Activated gamma-delta T cell treated with anti-CD3 and anti-CD28 coated beads, Interleukin-2, amount 50 U/mL, for 16 hours (primary cell): ENCODE data around the gene PLEKHG4B.
"Not testable (repeated sequence)": the region's sequence is repeated elsewhere in the genome, so short reads cannot be mapped to it uniquely, and the experiment has no call there.

Source experiments
- DNase-seq: peaks from one replicate; pipeline ENCODE4 v3.0.0-alpha.2; 2020; ENCODE audit warnings: low read depth

The PLEKHG4B gene, protein sequence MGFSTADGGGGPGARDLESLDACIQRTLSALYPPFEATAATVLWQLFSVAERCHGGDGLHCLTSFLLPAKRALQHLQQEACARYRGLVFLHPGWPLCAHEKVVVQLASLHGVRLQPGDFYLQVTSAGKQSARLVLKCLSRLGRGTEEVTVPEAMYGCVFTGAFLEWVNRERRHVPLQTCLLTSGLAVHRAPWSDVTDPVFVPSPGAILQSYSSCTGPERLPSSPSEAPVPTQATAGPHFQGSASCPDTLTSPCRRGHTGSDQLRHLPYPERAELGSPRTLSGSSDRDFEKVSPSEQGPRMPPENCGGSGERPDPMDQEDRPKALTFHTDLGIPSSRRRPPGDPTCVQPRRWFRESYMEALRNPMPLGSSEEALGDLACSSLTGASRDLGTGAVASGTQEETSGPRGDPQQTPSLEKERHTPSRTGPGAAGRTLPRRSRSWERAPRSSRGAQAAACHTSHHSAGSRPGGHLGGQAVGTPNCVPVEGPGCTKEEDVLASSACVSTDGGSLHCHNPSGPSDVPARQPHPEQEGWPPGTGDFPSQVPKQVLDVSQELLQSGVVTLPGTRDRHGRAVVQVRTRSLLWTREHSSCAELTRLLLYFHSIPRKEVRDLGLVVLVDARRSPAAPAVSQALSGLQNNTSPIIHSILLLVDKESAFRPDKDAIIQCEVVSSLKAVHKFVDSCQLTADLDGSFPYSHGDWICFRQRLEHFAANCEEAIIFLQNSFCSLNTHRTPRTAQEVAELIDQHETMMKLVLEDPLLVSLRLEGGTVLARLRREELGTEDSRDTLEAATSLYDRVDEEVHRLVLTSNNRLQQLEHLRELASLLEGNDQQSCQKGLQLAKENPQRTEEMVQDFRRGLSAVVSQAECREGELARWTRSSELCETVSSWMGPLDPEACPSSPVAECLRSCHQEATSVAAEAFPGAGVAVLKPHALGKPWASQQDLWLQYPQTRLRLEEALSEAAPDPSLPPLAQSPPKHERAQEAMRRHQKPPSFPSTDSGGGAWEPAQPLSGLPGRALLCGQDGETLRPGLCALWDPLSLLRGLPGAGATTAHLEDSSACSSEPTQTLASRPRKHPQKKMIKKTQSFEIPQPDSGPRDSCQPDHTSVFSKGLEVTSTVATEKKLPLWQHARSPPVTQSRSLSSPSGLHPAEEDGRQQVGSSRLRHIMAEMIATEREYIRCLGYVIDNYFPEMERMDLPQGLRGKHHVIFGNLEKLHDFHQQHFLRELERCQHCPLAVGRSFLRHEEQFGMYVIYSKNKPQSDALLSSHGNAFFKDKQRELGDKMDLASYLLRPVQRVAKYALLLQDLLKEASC (N-terminal part only)

DNA sequence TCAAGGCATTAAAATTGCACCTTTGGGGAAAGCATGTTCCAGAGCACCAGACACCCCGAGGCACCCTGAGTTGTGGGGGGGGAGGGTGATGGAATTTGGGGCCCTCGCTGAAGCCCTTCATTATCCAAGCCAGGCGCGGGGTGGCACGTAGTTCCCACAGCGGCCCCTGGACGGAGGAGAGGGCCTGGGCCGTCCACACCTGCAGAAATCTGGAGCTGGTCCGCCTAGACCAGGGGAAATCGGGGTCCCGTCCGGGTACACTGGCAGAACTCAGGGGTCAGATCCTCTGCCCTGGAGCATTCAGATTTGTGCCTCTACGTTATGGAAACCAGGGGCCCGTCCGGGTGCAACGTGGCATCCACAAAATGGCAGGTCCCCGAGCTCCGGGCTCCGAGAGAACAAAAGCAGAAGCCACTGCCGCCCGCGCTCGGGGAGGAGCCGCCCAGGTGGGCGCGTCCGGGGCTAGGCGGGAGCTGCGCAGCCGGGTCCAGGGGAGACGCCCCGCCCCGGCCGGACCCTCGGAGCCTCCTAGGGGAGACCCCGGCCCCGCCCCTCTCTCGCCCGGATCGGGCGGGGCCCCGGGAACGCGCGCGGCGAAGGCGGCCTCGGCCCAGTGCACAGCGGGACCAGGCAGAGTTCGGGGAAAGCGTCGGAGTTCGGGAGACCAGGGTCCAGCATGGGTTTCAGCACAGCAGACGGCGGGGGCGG, at the start of gene PLEKHG4B:
TSS of gene PLEKHG4B (plus strand) at position 613 of the 708 bp plus-strand sequence. CDS start at position 677, 64 bp downstream.
- no peak for DNase-seq

DNA sequence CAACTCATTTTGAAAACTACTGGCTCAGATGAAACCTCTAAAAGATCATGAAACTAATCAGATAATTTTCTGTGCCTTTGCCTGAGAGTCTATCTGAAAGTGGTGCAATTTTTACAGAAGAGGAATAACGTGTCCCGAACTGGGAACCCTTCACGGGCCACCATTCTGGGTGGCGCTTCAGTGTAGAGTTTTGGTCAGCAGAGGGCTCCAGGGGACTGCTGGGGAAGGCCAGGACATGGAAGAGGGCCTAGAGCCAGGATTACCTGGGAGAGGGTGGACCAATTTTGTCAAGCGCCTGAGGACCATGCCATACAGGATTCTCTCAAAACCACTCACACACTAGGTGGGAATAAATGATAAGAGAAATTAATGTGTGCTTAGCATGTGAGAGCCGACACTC, 49.7 kb upstream of the PLEKHG4B start:
- DNase-seq = no peak

DNA sequence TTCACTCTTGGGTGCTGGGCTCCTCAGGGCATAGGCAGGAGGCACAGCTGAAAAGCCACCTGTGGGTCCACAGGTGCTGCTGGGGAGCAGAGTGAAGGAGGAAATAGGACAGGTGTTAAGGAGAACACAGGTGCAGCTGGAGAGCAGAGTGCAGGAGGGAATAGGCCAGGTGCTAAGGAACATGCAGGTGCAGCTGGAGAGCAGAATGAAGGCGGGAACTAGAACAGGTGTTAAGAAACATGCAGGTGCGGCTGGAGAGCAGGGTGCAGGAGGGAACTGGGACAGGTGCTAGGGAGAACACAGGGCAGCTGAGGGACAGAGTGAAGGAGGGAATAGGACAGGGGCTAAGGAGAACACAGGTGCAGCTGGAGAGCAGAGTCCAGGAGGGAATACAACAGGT, 43.8 kb upstream of the PLEKHG4B start:
- no peak for DNase-seq

DNA sequence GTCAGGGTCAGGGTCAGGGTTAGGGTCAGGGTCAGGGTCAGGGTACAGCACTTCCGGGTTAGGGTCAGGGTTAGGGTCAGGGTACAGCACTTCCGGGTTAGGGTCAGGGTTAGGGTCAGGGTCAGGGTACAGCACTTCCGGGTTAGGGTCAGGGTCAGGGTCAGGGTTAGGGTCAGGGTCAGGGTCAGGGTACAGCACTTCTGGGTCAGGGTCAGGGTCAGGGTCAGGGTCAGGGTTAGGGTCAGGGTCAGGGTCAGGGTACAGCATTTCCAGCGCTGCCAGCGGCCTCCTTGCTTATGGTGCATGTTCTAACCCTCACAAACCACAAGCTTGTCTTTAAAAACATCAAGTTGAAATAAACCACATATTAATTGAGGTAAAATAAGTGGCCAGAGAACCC, 42.4 kb upstream of the PLEKHG4B start:
- not testable (repeated sequence) for DNase-seq

- no peak for DNase-seq
These were observed 41.9 kb upstream of the PLEKHG4B start for GRCh38 chr5:49953-50544.

GRCh38 chr5:50724-51499, 41.1 kb upstream of the PLEKHG4B start:
- no peak for DNase-seq

DNA sequence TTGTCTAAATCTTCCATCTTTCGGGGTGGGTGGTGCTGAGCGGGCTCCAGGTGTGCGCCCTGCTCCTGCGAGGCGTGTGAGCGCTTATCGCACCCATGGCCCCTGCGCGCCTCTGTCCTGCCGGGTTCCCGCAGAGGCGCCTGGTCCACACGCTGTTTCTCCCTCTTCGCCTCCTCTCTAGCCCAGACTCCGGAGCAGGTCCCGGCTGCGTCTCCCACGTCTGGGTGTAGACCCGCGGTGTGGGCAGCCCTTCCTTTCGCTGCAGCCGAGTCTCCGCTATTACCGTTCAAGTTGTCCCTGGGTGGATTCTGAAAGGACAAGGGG, 40.5 kb upstream of the PLEKHG4B start:
- no peak for DNase-seq

GRCh38 chr5:53381-54174, 38.4 kb upstream of the PLEKHG4B start:
- DNase-seq = no peak

GRCh38 chr5:54175-54730, 37.7 kb upstream of the PLEKHG4B start:
- no peak for DNase-seq

DNA sequence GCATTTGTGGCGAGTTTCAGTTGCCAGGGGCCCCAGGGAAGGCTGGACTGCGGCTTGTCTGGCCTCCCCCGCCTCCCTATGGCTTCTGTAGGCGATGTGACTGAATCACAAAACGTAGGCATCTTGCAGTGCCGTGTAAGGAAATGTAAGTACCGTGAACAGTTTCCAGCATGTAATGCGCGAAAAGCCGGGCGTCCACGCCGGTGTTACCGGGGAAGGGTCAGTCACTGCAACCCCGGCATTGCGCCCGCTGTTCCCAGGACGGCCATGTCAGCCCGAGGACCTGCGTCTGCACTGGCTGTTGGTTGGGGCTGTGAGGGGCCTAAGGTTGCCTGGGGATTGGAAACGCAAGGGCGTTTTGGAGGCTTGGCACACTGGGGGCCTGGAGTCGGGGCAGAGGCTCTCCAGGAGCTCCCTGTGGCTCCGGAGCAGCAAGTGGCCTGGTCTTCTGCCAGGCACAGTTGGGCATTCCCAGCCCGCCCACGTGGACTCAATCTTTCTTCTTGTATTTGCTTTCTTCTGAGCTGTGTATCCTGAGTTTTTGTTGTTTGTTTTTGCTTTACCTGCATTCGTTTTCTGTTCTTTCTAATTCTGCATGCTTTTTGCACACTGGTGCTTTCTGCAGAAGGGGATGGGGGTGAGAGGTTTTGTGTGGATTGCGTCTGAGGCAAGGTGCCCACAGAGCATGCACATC, 36.9 kb upstream of the PLEKHG4B start:
- DNase-seq = no peak

GRCh38 chr5:56561-57290, 35.2 kb upstream of the PLEKHG4B start:
- DNase-seq = no peak

DNA sequence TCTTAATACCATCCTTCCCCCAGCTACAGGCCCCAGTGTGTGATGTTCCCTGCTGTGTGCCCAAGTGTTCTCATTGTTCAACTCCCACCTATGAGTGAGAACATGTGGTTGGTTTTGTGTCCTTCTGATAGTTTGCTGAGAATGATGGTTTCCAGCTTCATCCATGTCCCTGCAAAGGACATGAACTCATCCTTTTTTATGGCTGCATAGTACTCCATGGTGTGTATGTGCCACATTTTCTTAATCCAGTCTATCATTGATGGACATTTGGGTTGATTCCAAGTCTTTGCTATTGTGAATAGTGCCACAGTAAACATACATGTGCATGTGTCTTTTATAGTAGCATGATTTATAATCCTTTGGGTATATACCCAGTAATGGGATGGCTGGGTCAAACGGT, 31.7 kb upstream of the PLEKHG4B start:
- not testable (repeated sequence) for DNase-seq

GRCh38 chr5:70440-70839, 21.5 kb upstream of the PLEKHG4B start:
- DNase-seq = no peak

DNA sequence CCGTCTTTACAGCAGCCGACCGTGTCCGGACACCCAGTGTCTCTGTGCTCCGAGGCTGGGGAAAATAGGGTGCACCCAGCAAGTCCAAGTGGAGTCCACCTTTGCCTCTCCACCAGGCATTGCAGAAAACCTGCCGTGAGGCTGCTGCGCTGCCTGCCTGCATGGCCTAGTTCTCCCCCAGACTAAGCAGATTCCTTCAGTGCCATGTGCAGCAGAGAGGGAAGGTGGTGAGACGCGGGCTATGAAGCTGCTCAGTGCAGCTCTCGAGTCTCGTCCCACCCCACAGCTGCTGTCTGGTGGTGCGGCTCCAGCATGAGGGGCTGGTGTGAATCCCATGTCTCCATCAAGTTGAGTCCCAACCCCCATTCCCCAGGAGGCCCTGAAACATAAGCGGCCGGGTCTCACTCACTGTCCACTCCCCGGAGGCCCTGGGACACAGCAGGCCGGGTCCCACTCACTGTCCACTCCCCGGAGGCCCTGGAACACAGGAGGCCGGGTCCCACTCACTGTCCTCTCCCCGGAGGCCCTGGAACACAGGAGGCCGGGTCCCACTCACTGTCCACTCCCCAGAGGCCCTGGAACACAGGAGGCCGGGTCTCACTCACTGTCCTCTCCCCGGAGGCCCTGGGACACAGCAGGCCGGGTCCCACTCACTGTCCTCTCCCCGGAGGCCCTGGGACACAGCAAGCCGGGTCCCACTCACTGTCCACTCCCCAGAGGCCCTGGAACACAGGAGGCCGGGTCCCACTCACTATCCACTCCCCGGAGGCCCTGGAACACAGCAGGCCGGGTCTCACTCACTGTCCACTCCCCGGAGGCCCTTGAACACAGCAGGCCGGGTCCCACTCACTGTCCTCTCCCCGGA, 19.4 kb upstream of the PLEKHG4B start:
- not testable (repeated sequence) for DNase-seq

GRCh38 chr5:73181-73447, 18.9 kb upstream of the PLEKHG4B start:
- DNase-seq = not testable (repeated sequence)

GRCh38 chr5:73768-74502, 18.0 kb upstream of the PLEKHG4B start:
- DNase-seq = no peak
